Hepatocyte (in vitro differentiated cells): Measurements from ENCODE around the gene FMN1. TPM values are rescaled to one million over a fixed set of nuclear protein-coding genes. Genes with fewer than 3 reads are reported as not detected.

Experiments used
- DNase-seq: peaks from one replicate; pipeline ENCODE4 v3.0.0-alpha.2; 2016; ENCODE audit warnings: low spot score
- H2AFZ ChIP-seq: fragments of 200-600 bp; sonication (generic); 2 replicates; pipeline ENCODE4 v1.6.0; 2016; ENCODE audit warnings: antibody characterized with exemption, mild to moderate bottlenecking
- H3K27ac ChIP-seq: fragments of 200-600 bp; sonication (generic); 2 replicates; pipeline ENCODE4 v1.5.1; 2016; ENCODE audit warnings: mild to moderate bottlenecking
- H3K27me3 ChIP-seq: fragments of 200-600 bp; sonication (generic); 2 replicates; pipeline ENCODE4 v1.6.1; 2016
- H3K36me3 ChIP-seq: fragments of 200-600 bp; sonication (generic); replicated peaks from 2 replicates; pipeline ENCODE4 v1.5.1; 2016; ENCODE audit warnings: low read depth; ENCODE audit not compliant: insufficient read depth
- H3K4me1 ChIP-seq: fragments of 200-600 bp; sonication (generic); 2 replicates; pipeline ENCODE4 v1.5.1; 2016; ENCODE audit warnings: mild to moderate bottlenecking, moderate library complexity; ENCODE audit not compliant: insufficient read depth
- H3K4me2 ChIP-seq: fragments of 200-600 bp; sonication (generic); 2 replicates; pipeline ENCODE4 v1.6.0; 2016
- H3K4me3 ChIP-seq: fragments of 200-600 bp; sonication (generic); 2 replicates; pipeline ENCODE4 v1.5.1; 2016; ENCODE audit warnings: mild to moderate bottlenecking
- H3K79me2 ChIP-seq: fragments of 200-600 bp; sonication (generic); 2 replicates; pipeline ENCODE4 v1.6.0; 2017; ENCODE audit warnings: mild to moderate bottlenecking
- H3K9me2 ChIP-seq: fragments of 200-600 bp; sonication (generic); replicated peaks from 2 replicates; pipeline ENCODE4 v1.6.0; 2017; ENCODE audit warnings: mild to moderate bottlenecking; ENCODE audit not compliant: insufficient read depth
- H3K9me3 ChIP-seq: fragments of 200-600 bp; sonication (generic); 2 replicates; pipeline ENCODE4 v1.5.1; 2016; ENCODE audit warnings: low read depth, mild to moderate bottlenecking
- H4K20me1 ChIP-seq: fragments of 200-600 bp; sonication (generic); 2 replicates; pipeline ENCODE4 v1.6.0; 2016; ENCODE audit warnings: mild to moderate bottlenecking; ENCODE audit not compliant: insufficient read depth, poor library complexity, severe bottlenecking
- EZH2 ChIP-seq: fragments of 200-600 bp; sonication (generic); IDR thresholded peaks from 2 replicates; pipeline ENCODE4 v1.6.1; 2016; ENCODE audit warnings: antibody characterized with exemption, mild to moderate bottlenecking, borderline replicate concordance
- EZH2phosphoT487 ChIP-seq: fragments of 200-600 bp; sonication (generic); IDR thresholded peaks from one replicate; pipeline ENCODE4 v1.6.1; 2018; ENCODE audit warnings: antibody characterized with exemption, mild to moderate bottlenecking, low read depth, moderate library complexity; ENCODE audit not compliant: unreplicated experiment, severe bottlenecking
- WGBS: methylation state at CpG from one replicate; pipeline ENCODE4 v1.1.6; 2016; ENCODE audit warnings: low lambda C conversion rate; ENCODE audit errors: missing lambda C conversion rate; 5-methylcytosine and 5-hydroxymethylcytosine counted together
- polyA plus RNA-seq: library from polyadenylated mRNA; unstranded; fragments of >200 nt; fragmentation: Nextera tagmentation; extraction: Ambion mirVana; gene quantifications from 2 replicates; pipeline ENCODE4 v1.2.1, GENCODE V29; 2016
- total RNA-seq: library from RNA; depleted of rRNA; stranded (reverse); fragments of >200 nt; gene quantifications from 2 replicates; pipeline ENCODE4 v1.2.3, GENCODE V29; 2014
- TF ChIP-seq, protein P1 (sequence below): fragments of 200-600 bp; sonication (generic); IDR thresholded peaks from 2 replicates; pipeline ENCODE4 v1.5.1; 2016; ENCODE audit warnings: antibody characterized with exemption, mild to moderate bottlenecking; ENCODE audit not compliant: poor library complexity

The FMN1 gene
- total and polyA plus RNA-seq, 2 experiments from 2014 or later, result 0.07 to 0.70 TPM

DNA sequence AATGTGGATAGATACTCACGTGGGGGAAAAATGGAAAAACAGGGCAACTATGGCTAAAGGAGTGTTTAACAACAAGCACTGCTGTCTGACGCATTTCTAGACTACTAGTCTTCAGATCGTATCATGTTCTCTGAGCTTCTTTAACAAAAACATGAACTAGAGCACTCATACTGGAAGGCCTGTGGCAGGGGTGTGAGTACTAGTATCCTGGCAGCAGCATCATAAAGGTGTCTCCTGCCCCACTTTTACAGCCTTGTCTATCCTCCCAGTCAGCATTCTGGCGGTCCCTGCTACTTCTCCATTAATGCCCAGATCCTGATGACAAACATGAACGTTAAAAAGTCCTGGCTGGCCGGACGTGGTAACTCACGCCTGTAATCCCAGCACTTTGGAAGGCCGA lies 4.0 kb downstream of the FMN1 start:
- H3K27ac ChIP-seq, result no peak overlapping the region
- no peak overlapping the region for H3K4me3 ChIP-seq
- H2AFZ ChIP-seq, result no peak overlapping the region
- H3K9me2 ChIP-seq, result no peaks in the 10 kb centered on the region
- H3K79me2 ChIP-seq, result no peaks in the 10 kb centered on the region
- H4K20me1 ChIP-seq, result no peaks in the 10 kb centered on the region
- no peak for DNase-seq
- no peak overlapping the region for H3K4me2 ChIP-seq
- no peaks in the 10 kb centered on the region for H3K4me1 ChIP-seq
- 83% methylated on average over 9 of the region's 9 CpGs for WGBS
- no peaks in the 10 kb centered on the region for H3K9me3 ChIP-seq
- H3K36me3 ChIP-seq, result no peaks in the 10 kb centered on the region
- peaks cover 25% of the 10 kb centered on the region for H3K27me3 ChIP-seq
- no peak for TF ChIP-seq EZH2

DNA sequence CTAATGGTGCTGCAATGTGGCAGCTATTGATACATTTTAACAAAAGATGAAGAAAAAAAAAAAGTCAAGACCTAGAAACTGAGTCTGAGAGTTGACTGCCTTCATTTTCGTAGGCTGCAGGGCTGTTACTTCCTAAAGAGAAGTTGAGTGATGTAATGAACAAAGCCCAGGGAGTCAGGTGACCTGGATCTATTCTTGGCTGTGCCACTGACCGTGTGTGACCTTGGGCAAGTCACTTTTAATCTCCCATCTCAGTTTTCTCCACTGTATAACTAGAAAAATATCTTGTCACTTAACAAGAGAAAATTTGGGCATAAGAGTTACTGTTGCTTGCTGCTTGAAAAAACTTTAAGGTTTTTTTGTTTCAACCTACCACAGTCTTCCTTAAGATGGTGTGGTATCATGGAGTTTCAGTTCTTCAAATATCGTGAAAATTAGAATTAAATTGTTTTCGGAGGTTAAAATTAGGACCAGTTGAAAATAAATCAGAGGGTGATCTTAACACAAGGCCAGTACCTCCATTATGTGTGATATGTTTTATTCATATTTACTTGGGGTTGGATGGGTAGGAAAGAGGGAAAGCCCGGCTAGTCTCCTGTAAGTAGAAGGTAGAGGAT lies 5.8 kb downstream of the FMN1 start:
- H3K4me2 ChIP-seq, result no peak overlapping the region
- no peak for DNase-seq
- no peaks in the 10 kb centered on the region for H3K36me3 ChIP-seq
- peaks cover 24% of the 10 kb centered on the region for H3K27me3 ChIP-seq
- H3K27ac ChIP-seq, result no peak overlapping the region
- H3K4me3 ChIP-seq, result no peak overlapping the region
- H3K9me3 ChIP-seq, result no peaks in the 10 kb centered on the region
- 87% methylated on average over 5 of the region's 5 CpGs for WGBS
- no peaks in the 10 kb centered on the region for H3K9me2 ChIP-seq
- TF ChIP-seq, protein P1, sequence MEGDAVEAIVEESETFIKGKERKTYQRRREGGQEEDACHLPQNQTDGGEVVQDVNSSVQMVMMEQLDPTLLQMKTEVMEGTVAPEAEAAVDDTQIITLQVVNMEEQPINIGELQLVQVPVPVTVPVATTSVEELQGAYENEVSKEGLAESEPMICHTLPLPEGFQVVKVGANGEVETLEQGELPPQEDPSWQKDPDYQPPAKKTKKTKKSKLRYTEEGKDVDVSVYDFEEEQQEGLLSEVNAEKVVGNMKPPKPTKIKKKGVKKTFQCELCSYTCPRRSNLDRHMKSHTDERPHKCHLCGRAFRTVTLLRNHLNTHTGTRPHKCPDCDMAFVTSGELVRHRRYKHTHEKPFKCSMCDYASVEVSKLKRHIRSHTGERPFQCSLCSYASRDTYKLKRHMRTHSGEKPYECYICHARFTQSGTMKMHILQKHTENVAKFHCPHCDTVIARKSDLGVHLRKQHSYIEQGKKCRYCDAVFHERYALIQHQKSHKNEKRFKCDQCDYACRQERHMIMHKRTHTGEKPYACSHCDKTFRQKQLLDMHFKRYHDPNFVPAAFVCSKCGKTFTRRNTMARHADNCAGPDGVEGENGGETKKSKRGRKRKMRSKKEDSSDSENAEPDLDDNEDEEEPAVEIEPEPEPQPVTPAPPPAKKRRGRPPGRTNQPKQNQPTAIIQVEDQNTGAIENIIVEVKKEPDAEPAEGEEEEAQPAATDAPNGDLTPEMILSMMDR, result no peak
- TF ChIP-seq EZH2phosphoT487 (no peak), EZH2 (no peak)
- H4K20me1 ChIP-seq, result no peaks in the 10 kb centered on the region
- no peak overlapping the region for H2AFZ ChIP-seq
- H3K79me2 ChIP-seq, result no peaks in the 10 kb centered on the region
- H3K4me1 ChIP-seq, result no peaks in the 10 kb centered on the region

- TF ChIP-seq, protein P1, result no peak
- TF ChIP-seq EZH2 (no peak), EZH2phosphoT487 (no peak)
- 84% methylated on average over 5 of the region's 5 CpGs for WGBS
- Histone ChIP-seq H3K9me3 (no peaks in the 10 kb centered on the region), H3K79me2 (no peaks in the 10 kb centered on the region), H3K4me2 (no peak overlapping the region), H3K4me3 (no peak overlapping the region), H3K9me2 (no peaks in the 10 kb centered on the region), H3K36me3 (no peaks in the 10 kb centered on the region), H3K4me1 (no peaks in the 10 kb centered on the region), H2AFZ (no peak overlapping the region), H3K27me3 (peaks cover 18% of the 10 kb centered on the region), H3K27ac (no peak overlapping the region), H4K20me1 (no peaks in the 10 kb centered on the region)
- no peak for DNase-seq
Observed at GRCh38 chr15:33188159-33188558, 6.4 kb downstream of the FMN1 start.

- H3K79me2 ChIP-seq, result no peaks in the 10 kb centered on the region
- H3K9me2 ChIP-seq, result no peaks in the 10 kb centered on the region
- no peaks in the 10 kb centered on the region for H4K20me1 ChIP-seq
- no peak overlapping the region for H3K4me3 ChIP-seq
- no peak overlapping the region for H3K27ac ChIP-seq
- no peaks in the 10 kb centered on the region for H3K36me3 ChIP-seq
- H3K4me2 ChIP-seq, result no peak overlapping the region
- no peaks in the 10 kb centered on the region for H3K4me1 ChIP-seq
- H2AFZ ChIP-seq, result no peak overlapping the region
- no peak for TF ChIP-seq EZH2phosphoT487
- TF ChIP-seq EZH2, result no peak
- TF ChIP-seq, protein P1, result no peak
- 90% methylated on average over 3 of the region's 3 CpGs for WGBS
- H3K27me3 ChIP-seq, result no peaks in the 10 kb centered on the region
- no peak for DNase-seq
- H3K9me3 ChIP-seq, result no peaks in the 10 kb centered on the region
Observed at GRCh38 chr15:33183334-33183733, 11.2 kb downstream of the FMN1 start.
